DND-41 (cell line): ENCODE measurements around the gene TMC5.
"Not testable (repeated sequence)": the region's sequence is repeated elsewhere in the genome, so short reads cannot be mapped to it uniquely, and the experiment has no call there.

Experiments
- ATAC-seq: fragments of 200-7000 bp; cut with Tn5 transposase; 3 replicates; pipeline ENCODE4 v1.9.1; 2021; ENCODE audit warnings: low read depth; ENCODE audit not compliant: insufficient read depth
- DNase-seq: peaks from one replicate; pipeline ENCODE4 v3.0.0-alpha.2; 2020
- H2AFZ ChIP-seq: 2 replicates; pipeline ENCODE4 v1.6.0; 2012; ENCODE audit warnings: low read depth, low read length
- H3K27ac ChIP-seq: 2 replicates; pipeline ENCODE4 v1.5.1; 2012; ENCODE audit warnings: low read length, inconsistent platforms
- H3K27me3 ChIP-seq: fragments of 200-600 bp; sonication (generic); 2 replicates; pipeline ENCODE4 v1.6.0; 2012; ENCODE audit warnings: low read length, mild to moderate bottlenecking, inconsistent platforms; ENCODE audit not compliant: insufficient read depth, poor library complexity
- H3K36me3 ChIP-seq: 2 replicates; pipeline ENCODE4 v1.5.1; 2012; ENCODE audit warnings: low read length, inconsistent platforms; ENCODE audit not compliant: insufficient read depth
- H3K4me1 ChIP-seq: 2 replicates; pipeline ENCODE4 v1.5.1; 2012; ENCODE audit warnings: mild to moderate bottlenecking, low read length; ENCODE audit not compliant: insufficient read depth
- H3K4me2 ChIP-seq: 2 replicates; pipeline ENCODE4 v1.6.0; 2012; ENCODE audit warnings: mild to moderate bottlenecking, moderate library complexity, low read length, inconsistent platforms; ENCODE audit not compliant: insufficient read depth
- H3K4me3 ChIP-seq, 2 experiments: fragments of 200-600 bp in 1 of 2; shearing (Covaris generic) in 1 of 2; 2 replicates each; pipeline ENCODE4 v1.5.1; 2012 to 2016; ENCODE audit warnings: inconsistent platforms in 2 of 2, low read length in 2 of 2, mild to moderate bottlenecking in 2 of 2, low read depth in 1 of 2, moderate library complexity in 1 of 2
- H3K79me2 ChIP-seq: 2 replicates; pipeline ENCODE4 v1.6.0; 2012; ENCODE audit warnings: low read length, inconsistent platforms; ENCODE audit not compliant: insufficient read depth
- H3K9ac ChIP-seq: 2 replicates; pipeline ENCODE4 v1.6.0; 2012; ENCODE audit warnings: low read depth, mild to moderate bottlenecking, inconsistent platforms, low read length, moderate library complexity
- H3K9me3 ChIP-seq: 2 replicates; pipeline ENCODE4 v1.5.1; 2012; ENCODE audit warnings: low read length, moderate library complexity, mild to moderate bottlenecking, inconsistent platforms; ENCODE audit not compliant: insufficient read depth, severe bottlenecking
- H4K20me1 ChIP-seq: 2 replicates; pipeline ENCODE4 v1.6.0; 2012; ENCODE audit warnings: low read length; ENCODE audit not compliant: insufficient read depth
- EZH2 ChIP-seq: IDR thresholded peaks from 3 replicates; pipeline ENCODE4 v1.6.1; 2012; ENCODE audit warnings: borderline replicate concordance, low read depth, mild to moderate bottlenecking, moderate library complexity, low read length, inconsistent platforms; ENCODE audit not compliant: severe bottlenecking
- TF ChIP-seq, protein P1 (sequence below): IDR thresholded peaks from 2 replicates; pipeline ENCODE4 v1.5.1; 2012; ENCODE audit warnings: borderline replicate concordance, low read length, moderate library complexity, mild to moderate bottlenecking; ENCODE audit not compliant: poor library complexity, severe bottlenecking; ENCODE audit errors: extremely low read depth

Gene TMC5

DNA sequence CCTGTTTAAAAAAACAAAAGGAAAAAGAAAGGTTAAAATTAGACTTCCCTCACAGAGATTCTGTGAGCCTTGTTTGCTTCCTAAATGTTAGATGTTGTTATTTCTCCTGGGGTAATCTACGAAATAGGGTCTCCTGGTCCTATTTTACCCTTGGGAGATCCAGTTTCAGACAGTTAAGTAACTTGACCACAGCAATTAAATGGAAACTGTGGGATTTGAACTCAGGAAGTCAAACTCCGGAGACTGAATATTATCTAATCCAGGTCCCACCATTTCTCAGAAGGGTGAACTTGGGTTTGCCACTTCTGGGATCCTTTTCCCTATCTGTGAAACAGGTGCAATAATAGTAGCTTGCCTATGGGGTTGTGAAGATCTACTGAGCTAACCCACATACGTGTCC is 6.4 kb upstream of the TMC5 start:
- H3K79me2 ChIP-seq: no peaks in the 10 kb centered on the region
- no peaks in the 10 kb centered on the region for H4K20me1 ChIP-seq
- DNase-seq: no peak
- no peaks in the 10 kb centered on the region for H3K36me3 ChIP-seq
- no peak overlapping the region for H3K4me2 ChIP-seq
- no peak overlapping the region for H3K27ac ChIP-seq
- no peak for ATAC-seq
- H3K9me3 ChIP-seq: no peaks in the 10 kb centered on the region
- H3K27me3 ChIP-seq: no peaks in the 10 kb centered on the region
- TF ChIP-seq EZH2: no peak
- TF ChIP-seq, protein P1, sequence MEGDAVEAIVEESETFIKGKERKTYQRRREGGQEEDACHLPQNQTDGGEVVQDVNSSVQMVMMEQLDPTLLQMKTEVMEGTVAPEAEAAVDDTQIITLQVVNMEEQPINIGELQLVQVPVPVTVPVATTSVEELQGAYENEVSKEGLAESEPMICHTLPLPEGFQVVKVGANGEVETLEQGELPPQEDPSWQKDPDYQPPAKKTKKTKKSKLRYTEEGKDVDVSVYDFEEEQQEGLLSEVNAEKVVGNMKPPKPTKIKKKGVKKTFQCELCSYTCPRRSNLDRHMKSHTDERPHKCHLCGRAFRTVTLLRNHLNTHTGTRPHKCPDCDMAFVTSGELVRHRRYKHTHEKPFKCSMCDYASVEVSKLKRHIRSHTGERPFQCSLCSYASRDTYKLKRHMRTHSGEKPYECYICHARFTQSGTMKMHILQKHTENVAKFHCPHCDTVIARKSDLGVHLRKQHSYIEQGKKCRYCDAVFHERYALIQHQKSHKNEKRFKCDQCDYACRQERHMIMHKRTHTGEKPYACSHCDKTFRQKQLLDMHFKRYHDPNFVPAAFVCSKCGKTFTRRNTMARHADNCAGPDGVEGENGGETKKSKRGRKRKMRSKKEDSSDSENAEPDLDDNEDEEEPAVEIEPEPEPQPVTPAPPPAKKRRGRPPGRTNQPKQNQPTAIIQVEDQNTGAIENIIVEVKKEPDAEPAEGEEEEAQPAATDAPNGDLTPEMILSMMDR: no peak
- no peak overlapping the region for H3K4me3 ChIP-seq
- no peaks in the 10 kb centered on the region for H3K4me1 ChIP-seq
- H3K9ac ChIP-seq: no peak overlapping the region
- no peak overlapping the region for H2AFZ ChIP-seq

DNA sequence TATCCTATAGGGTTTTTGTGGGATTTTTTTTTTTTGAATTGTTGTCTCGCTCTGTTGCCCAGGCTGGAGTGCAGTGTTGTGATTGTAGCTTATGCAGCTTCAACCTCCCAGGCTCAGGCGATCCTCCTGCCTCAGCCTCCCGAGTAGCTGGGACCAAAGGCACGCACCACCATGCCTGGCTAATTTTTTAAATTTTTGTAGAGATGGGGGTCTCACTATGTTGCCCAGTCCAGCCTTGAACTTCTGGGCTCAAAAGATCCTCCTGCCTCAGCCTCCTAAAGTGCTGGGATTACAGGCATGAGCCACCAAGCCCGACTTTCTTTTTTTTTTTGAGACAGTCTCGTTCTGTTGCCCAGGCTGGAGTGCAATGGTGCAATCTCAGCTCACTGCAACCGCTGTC is 5.6 kb upstream of the TMC5 start:
- not testable (repeated sequence) for DNase-seq, H3K36me3 ChIP-seq, ATAC-seq, H3K27ac ChIP-seq, H3K27me3 ChIP-seq, H3K79me2 ChIP-seq, H4K20me1 ChIP-seq, H3K4me1 ChIP-seq, H3K9ac ChIP-seq, H3K4me2 ChIP-seq, H2AFZ ChIP-seq, H3K9me3 ChIP-seq, H3K4me3 ChIP-seq

DNA sequence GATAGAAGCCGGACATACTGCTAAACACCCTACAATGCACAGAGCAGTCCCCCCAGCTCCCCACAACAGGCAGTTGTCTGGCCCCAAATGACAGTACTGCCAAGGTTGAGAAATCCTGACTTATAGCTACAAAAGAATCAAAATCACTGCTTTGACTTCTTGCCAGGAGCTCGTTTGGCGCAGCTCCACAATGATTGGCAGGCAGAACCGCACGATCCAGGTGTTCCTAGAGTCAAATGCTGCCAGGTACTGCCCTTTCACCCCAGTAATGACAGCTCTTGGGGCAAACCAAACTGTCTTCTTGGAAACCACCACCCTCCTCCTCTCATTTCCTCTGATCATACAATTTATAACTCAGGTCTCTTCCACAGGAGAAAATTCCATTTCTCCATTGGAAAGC is 2.2 kb upstream of the TMC5 start:
- Histone ChIP-seq H3K36me3 (no peaks in the 10 kb centered on the region), H3K27me3 (no peaks in the 10 kb centered on the region), H3K4me1 (no peaks in the 10 kb centered on the region), H3K27ac (no peak overlapping the region), H3K79me2 (no peaks in the 10 kb centered on the region), H2AFZ (no peak overlapping the region), H3K9me3 (no peaks in the 10 kb centered on the region), H4K20me1 (no peaks in the 10 kb centered on the region), H3K4me2 (no peak overlapping the region), H3K9ac (no peak overlapping the region), H3K4me3 (no peak overlapping the region)
- DNase-seq: no peak
- TF ChIP-seq, protein P1: no peak
- no peak for TF ChIP-seq EZH2
- ATAC-seq: no peak

DNA sequence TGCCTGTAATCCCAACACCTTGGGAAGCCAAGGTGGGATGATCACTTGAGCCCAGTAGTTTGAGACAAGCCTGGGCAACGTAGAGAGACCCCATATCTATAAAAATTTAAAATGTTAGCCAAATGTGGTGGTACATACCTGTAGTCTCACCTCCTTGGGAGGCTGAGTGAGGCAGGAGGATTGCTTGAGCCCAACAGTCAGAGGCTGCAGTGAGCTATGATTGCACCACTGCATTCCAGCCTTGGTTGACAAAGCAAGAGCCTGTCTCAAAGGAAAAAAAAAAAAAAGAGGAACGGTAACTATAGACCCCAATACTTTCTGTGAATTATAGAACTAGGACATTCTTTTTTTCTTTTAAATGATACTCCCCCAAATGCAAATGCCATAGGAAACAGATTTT is 1.8 kb upstream of the TMC5 start:
- ATAC-seq: no peak
- DNase-seq: no peak
- Histone ChIP-seq H3K9me3 (no peaks in the 10 kb centered on the region), H3K4me1 (no peaks in the 10 kb centered on the region), H3K4me2 (no peak overlapping the region), H3K27ac (no peak overlapping the region), H3K4me3 (no peak overlapping the region), H3K79me2 (no peaks in the 10 kb centered on the region), H3K36me3 (no peaks in the 10 kb centered on the region), H2AFZ (no peak overlapping the region), H3K9ac (no peak overlapping the region), H3K27me3 (no peaks in the 10 kb centered on the region), H4K20me1 (no peaks in the 10 kb centered on the region)
- TF ChIP-seq, protein P1: no peak
- no peak for TF ChIP-seq EZH2
